Suppressor macrophage treated with lipopolysaccharide for 4 hours (primary cell): Measurements from ENCODE around the gene EBLN2.
A peak's percentile ranks its signal among the peaks of the same experiment; 100 is the strongest.

ENCODE experiments used
- DNase-seq: peaks from one replicate; pipeline ENCODE4 v3.0.0-alpha.2; 2020

Gene EBLN2

DNA sequence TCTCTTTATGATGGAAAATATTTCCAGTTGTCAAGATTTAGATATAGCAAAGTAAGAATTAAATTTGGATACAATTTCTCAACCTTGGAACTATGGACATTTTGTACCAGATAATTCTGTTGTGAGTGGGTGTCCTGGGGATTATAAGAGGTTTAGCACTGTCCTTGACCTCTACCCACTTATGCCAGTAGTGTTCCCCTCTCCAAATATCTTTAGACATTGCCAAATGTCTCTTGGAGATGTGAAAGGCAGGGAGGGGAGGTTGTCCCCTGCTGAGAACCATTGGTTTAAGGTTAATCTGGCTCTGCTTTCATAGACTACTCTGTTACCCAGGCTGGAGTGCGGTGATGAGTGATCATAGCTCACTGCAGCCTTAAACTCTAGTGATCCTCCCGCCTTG is at the start of gene EBLN2:
Gene EBLN2 (plus strand): TSS at position 244 of the 400 bp plus-strand sequence. CDS start 423 bp downstream, outside the sequence.
- no peak for DNase-seq

DNA sequence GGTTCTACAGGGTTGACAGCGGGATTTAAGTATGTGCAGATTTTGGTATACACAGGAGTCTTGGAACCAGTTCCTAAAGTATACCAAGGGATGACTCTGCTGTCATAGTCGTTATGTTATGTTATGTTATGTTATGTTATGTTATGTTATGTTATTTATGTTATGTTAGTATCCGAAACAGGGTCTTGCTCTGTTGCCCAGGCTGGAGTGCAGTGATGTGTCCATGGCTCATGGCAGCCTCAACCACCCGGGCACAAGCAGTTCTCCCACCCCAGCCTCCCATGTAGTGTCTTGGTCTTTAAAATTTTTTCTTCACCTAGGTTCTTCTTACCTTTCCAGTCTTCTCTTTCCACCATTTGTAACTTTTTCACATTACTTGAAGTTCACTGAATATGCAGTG is 43.2 kb upstream of the EBLN2 start:
- DNase-seq: no peak

DNA sequence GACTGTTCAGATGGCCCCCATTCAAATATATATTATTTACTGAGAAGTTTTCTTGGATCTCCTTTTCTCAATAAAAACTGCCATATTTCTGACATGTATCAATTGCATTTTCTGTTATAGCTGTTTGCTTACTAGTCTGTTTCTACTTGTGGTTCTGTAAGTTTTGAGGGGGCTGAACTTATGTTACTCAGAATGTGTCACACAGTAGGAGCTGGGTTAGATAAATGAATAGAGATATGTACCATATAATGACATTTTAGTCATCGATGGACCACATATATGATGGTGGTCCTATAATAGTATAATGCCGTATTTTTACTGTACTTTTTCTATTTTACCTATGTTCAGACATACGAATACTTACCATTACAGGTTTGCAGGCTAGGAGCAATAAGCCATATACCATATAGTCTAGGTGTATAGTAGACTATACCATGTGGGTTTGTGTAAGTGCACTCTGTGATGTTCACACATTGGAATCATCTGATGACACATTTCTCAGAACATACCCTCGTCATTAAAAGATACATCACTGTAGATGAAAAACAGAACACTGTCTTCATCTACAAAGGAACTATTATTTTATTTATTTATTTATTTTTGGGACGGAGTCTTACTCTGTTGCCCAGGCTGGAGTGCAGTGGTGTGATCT is 42.5 kb upstream of the EBLN2 start:
- DNase-seq: no peak

DNA sequence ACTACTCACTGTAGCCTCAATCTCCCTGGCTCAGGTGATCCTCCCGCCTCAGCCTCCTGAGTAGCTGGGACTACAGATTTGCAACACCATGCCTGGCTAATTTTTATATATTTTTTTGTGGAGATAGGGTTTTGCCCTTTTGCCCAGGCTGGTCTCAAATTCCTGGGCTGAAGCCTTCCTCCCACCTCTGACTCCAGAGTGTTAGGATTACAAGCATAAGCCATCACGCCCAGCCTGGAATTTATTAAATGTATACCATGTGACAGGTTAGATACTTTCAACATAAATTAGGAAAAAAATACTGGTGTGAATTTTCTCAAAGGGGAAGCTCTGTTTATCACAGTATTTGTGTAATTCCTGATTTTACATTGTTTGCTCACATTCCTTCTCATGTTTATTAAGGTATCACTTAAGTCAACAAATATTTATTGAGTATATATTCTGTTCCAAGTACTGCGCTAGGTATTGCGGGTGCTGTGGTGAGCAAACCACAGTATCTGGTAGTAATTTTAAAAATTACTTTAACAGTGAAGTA is 40.1 kb upstream of the EBLN2 start:
- DNase-seq: no peak

DNA sequence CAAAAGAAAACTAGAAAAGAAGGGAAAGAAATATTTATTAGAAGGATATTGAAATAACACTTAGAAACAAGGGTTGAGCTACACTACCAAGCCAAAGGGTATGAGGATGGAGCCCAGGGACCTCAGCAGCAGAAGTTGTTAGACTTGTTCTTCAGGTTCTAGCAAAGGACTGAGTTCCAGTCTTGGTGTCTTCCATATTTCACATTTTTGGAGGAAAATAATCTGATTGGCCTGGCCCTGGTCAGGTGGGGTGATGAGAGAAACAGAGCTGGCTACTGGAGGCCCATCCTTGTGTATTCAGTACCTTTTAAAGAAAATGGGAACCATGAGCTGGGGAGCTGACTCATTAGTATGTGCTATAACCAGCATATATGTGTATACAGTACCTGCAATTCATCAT is 36.6 kb upstream of the EBLN2 start:
- no peak for DNase-seq

DNA sequence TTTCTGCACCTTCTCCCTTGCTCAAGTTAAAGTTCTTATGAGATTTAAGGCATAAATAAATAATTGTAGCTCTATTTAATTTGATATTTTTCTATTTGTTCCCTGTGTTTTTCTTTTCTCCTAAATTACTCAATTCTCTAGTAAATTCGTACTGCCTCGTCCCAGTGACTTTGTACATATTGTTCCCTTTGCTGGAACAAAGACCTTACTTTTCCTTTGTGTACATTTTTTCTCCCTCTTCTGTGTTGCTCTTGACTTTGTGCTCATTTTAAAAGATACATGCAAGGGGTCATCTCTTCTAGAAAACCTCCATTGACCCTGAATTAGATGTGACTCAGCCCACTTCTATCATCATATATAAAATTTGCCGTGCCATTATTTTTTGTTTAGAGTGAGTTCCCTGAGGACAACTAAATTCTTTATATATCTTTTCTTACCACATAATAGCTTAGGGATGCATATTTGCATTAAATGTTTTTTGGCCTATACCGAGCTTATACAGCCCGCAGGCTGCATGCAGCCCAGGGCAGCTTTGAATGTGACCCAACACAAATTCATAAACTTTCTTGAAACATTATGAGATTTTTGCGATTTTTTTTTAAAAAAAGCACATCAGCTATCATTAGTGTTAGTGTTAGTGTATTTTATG is 35.2 kb upstream of the EBLN2 start:
- DNase-seq: no peak

DNA sequence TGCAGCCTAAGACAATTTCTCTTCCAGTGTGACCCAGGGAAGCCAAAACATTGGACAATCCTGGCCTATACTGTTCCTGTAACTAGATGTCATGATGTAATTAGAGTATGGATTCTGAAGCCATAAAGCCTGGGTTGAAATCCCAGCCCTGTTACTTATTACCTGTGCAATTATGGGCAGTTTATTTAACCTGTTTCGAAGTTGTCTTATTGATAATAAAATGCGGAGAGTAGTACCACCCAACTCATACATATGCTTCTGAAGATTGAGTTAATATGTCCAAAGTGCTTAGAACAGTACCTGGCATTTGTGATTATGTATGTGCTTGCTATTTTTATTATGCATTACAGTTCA is 34.7 kb upstream of the EBLN2 start:
- DNase-seq: no peak

DNA sequence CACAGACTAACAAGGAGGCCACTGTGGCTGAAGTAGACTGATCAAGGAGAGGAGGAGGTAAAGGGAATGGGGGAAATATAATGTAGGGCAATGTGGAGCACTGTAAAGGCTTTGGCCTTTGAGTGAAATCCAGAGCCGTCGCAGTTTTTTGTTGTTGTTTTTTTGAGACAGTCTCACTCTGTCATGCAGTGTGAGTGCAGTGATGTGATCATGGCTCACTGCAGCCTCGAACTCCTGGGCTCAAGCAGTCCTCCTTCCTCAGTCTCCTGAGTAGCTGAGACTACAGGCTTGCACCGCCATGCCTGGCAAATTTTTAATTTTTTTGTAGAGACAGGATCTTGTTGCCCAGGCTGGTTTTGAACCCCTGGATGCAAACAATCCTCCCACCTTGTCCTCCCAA is 32.7 kb upstream of the EBLN2 start:
- no peak for DNase-seq

DNA sequence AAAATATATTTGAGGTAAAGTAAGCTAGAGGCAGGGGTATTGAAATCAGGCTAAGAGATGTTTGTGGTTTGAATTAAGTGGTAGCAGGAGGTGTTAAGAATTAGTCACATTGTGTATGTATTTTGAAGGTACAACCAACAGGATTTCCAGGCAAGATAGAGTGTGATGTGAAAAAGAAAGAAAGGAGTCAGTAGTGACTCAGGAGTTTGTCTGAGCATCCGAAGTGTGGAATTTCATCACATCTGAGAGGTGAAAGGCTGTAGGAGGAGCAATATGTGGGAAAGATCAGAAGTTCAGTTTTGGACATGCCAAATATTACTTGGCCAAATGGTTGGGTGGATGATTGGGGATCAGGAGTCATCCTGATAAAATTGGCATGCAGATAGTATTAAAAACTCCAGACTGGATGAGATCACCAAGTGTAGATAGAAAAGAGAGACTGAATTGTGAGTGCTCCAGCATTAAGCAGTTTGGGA is 32.1 kb upstream of the EBLN2 start:
- DNase-seq: peak; percentile 20

DNA sequence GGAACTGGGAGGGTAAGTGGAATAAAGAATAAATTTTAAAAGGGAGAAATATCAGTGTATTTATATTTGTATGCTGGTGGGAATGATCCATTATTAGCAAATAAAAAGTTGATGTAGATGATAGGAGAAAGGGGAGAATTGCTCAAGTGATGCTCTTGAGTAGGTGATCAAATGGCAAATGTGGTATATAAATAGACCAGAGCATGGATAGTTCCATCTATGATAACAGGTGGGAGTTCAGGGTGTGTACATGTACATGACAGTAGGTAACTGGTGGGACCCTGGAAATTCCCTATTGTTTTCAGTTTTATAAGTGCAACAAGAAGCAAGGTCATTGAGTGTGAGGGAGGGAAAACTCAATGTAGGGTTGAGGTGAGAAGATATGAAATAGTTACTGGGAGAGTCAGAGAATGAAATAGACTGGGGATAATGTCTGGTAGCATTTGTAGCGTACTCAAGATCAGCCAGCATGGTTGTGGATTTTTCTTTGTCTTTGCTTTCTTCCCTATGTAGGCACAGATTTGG is 31.3 kb upstream of the EBLN2 start:
- DNase-seq: no peak

DNA sequence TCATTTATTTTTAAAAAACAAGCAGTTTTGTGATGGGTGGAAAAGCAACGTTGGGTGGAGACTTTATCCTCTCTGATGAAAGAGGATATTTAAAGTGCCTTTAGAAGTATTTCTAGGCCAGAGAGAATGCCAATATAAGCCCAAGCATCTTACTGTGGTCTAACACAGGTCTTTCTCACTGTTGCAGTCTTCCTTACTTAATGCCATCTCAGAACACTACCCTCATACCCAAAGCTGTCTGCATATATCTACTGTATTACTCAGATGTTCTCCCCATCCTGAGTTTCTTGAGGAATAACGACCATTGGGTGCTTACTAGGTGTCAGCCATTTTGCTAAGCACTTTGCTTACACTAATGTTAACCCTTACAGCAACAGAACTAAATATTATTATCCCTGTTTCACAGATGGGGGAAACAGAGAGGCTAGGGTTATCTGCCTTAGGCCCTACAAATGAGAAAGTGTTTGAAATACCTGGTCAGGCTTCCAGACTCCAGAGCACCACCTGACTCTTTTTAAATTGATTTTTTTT is 29.8 kb upstream of the EBLN2 start:
- DNase-seq: no peak

DNA sequence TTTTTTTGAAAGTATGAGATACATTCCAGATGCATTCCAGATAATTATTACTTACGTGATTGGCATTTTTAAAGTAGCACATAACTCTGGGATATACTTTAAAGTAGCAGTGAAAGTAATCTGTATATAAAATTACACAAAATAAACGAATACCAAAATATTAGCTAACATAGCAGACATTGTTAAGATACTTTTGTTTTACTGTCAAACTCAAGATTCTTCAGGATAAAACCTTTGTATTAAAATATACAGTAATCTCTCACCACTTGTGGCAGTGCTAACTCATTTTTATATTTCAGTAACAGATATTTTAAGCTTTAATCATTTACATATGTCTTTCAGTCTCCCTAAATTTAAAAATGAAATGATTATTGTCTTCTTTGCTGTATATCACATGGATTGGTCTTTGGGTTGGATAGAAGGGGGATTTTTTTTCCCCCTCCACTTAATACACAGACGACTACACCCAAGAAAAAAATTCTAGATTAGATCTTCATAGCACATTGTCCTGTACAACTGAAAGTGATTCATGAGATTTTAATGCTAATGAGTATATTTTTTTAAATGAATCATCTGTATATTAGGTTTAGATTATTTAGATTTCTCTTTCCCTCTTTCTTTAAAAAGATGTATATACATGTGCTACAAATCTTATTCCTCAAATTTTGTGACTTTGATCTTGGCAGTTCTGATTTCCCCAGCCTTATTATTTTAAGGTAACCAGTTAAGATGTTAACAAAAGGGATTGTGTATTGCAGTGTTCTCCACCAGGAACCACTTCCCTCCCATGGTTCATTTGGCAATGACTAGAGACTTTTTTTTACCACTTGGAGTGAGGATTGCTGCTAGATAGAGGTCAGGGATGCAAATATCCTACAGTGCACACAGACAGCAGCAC is 24.5 kb upstream of the EBLN2 start:
- no peak for DNase-seq

DNA sequence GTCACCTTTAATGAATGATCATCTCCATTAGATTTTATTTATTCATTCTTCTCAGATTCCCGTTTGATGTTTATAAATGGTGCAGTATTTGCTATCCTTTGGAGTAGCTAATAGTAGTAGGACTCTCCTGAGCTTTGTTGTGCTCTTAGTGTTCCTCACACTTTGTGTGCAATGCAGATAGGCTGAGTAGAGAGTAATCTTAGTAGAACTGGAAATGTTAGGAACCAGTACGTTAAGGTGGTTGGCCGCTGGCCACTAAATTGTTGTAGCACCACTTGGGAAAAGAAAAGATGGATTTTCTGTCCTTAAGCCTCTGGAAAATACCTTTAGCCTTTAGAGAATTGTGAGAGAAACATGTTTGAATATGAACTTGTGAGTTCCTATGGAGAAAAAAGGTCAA is 19.9 kb upstream of the EBLN2 start:
- DNase-seq: no peak

DNA sequence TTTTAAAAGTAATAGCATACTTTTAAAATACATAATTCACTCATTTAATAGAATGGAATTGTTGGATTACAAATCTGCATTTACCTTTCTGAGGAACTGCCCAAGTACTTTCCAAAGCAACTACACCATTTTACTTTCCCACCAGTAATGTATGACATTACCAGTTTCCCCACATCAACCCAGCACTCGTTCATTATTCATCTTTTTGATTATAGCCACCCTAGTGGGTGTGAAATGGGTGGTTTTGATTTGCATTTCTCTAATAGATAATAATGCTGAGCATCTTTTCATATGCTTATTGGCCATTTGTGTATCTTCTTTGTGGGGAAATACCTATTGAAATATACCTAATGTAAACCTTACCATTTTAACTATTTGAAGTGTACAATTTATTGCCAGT is 18.0 kb upstream of the EBLN2 start:
- no peak for DNase-seq

DNA sequence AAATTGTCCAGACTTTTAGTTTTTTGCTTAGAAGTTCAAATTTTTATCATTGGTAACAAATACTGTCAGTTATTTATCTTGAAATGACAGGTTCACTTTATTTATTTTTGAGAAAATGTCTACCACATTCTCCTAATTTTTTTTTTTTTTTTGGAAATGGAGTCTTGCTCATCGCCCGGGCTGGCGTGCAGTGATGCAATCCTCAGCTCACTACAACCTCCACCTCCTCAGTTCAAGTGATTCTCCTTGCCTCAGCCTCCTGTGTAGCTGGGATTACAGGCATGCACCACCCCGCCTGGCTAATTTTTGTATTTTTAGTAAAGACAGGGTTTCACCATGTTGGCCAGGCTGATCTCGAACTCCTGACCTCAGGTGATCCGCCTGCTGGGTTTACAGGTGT is 16.1 kb upstream of the EBLN2 start:
- DNase-seq: peak; percentile 5

DNA sequence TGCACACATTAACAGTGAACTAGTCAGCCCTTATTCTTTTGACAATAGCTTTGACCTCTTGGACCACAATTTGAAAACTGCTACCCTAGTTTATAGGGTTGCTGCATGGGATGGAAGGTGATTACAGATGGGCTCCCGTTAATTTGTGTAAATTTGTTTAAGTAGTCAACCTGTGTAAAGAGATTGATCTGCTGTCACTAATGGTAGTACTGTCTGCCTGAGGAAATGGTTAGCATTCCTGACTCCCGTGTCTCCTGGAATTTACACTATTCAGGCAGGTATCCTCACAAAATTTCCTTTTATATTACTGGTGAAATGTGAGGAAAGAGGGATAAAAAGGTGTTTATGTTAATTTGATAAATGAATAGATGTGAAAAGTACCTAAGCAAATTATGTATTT is 15.3 kb upstream of the EBLN2 start:
- DNase-seq: no peak

DNA sequence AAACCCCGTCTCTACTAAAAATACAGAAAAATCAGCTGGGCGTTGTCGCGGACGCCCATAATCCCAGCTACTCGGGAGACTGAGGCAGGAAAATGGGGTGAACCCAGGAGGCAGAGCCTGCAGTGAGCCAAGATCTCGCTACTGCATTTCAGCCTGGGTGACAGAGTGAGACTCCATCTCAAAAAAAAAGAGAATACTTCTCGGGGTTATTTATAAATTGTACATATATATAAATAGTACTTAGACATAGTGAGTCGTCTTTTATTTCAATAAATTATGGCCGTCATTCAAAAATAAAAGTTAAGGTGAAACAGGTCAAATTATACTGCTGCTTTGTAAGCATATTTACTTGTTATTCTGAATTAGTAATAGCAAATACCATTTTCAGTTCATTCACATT is 12.1 kb upstream of the EBLN2 start:
- no peak for DNase-seq

DNA sequence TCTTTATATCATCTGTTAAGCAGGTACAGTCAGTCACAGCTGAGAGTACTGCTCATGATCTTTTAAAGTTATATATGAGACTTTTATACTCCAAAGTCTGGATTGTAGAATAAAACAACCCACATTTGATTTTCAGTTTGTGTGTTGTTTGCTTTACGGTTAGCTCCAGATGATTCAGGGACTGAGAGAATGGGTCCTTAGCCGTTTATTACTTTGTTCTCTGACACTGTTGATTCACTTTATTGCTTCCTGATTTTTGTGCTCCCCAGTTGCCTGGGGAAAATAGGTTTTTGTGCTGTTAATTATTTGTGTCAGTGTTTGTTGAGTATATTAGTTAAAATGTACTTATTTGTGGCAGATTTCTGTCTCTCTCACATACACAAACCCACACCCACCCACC is 8.6 kb upstream of the EBLN2 start:
- no peak for DNase-seq

DNA sequence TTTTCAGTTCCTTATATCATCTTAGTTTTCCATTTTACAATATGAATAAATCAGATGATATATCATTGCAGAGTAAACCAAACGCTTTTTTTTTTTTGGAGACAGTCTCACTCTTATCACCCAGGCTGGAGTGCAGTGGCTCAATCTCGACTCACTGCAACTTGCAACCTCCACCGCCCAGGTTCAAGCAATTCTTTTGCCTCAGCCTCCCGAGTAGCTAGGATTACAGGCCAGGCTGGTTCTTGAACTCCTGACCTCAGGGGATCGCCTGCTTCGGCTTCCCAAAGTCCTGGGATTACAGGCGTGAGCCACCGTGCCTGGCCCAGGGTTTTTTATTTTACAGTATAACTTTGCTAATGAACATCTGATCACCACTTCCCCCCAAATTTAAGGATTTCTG is 5.9 kb upstream of the EBLN2 start:
- no peak for DNase-seq

DNA sequence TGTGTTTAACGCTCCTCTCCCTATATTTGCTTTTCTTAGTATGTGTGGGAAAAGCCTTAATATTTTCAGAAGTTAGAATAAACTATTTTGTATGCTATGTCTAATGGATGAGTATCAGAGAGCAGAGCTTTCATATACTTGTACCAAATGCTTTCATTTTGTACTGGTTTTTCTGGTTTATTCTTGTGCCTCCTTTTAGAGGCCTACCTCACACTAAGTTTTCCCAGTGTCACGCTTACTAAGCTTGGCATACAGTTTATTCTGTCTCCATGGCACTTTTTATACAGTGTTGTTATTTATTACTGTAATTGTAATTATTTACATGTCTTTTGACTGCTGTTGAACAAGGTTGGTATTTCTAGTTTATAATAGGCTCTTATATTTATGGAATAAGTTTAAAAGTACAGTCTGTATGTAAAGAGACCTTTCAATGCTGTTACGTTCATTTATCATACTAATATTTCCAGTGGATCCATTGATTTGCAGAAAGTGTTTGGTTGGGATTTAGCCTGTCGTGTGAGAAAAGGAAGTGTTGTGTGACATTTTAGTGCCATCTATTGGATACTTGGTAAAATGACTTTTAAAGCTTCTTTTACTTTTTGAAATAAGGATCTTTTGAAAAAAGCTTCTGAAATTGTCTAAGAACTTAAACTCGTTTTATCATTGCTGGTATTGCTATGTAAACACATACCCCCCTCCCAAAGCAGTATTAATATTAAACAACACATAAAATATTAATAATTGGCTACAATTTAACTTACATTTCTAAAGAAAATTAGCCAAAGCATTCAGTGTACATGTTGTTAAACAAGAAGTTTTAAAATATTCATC is 5.2 kb upstream of the EBLN2 start:
- DNase-seq: peak; percentile 50

DNA sequence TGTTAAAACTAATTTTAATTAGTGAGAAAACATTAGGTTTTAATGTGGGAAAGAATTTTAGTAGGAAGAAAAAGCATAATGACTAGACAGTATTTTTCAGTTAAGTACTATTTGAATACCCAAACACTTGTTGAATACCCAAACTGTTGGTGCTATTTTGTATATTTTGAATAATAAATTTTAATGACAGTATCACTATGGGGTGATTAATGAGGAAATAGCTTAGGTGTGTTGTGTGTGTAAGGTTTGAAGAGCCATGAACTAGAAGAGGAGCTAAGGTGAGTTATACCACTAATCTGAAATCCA is 4.7 kb upstream of the EBLN2 start:
- DNase-seq: no peak

DNA sequence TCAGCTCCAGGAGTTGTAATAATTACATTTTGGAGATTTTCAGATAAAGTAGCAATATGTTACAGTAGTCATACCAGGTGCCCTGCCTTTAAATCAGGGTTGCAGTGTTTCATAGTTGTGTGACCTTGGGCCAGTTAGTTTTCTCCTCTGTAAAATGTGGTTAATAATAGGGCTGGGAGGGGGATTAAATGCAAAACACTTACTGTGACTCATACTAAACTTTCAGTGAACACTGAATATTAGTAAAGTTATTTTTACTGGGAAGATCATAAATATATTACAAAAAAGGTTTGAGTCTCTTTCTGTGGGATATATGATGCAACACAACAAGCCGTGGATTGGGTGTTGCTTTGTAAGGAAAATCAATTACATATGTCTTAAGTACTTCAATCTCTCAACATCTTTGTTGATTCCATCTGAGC is 1.1 kb upstream of the EBLN2 start:
- DNase-seq: no peak
